HG03521 (cell line): ENCODE data around the gene ERC2.

Experiments
- ATAC-seq: cut with Tn5 transposase; IDR thresholded peaks from one replicate; pipeline ENCODE4 v1.9.1; 2021; ENCODE audit warnings: mild to moderate bottlenecking, moderate library complexity; ENCODE audit not compliant: unreplicated experiment

The ERC2 gene

DNA sequence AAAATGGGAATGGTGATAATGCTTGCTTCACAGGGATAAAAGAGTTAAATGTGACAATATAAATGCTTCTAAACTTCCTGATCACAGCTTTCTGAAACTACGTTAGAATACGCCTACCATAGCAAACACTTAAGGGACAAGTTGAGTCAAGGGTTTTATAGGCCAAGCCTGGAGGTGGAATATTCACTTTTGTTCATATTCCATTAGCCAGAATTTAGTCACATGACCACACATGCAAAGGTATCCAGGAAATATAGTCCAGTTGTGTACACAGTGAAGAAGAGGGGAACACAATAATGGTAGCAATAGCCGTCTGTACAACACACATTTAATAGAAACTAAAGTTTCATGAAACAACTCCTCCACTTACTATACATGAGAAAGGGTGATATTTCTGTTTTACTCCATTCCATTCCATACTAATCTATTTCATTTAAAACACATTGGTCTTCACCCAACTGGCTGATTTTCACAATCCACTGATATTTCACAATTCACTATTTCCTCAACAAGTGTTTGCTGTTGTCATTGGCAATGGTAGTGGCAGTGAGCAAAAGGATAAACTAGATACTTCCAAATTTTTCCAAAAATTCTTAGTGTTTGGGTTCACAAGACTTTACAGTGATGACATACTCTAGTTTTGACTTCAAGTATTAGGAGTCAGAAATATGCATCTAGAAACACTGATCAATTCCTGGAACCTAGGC is 270.9 kb downstream of the ERC2 start:
- ATAC-seq: no peak

DNA sequence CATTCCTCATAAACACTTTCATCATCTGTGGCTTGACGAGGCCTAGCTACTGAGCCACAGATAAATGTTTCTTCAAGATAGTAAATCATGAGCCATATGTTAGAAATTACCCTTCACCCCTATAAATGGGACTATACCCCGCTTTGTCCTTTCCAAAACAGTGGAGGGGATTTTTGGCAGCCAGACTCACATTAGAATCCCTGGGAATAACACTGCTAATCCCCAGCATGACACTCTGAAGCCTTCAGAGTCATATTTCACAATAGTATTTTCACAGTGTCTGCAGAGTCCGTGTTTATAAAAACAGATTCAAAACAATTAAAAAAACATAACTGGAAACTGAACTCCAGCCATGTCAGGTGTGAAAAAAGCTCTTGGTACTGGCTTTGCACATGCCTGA is 271.6 kb downstream of the ERC2 start:
- no peak for ATAC-seq

DNA sequence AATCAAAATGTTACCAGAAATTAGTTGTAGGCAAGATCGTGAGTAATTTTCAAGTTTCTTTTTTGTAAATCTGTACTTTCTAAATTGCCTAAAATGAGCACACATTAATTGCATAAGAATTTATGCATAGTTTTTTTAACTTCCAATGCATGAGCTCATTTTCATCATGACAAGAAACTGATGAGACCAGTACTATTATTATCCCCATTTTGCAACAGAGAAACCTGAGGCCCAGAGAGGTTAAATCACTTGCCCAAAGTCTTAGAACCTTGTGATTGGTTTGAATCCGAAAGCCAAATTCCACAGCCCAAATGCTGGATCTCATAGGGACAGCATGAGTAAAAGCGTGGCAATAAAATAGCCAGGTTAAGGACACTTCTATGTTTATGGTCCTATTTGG is 274.7 kb downstream of the ERC2 start:
- ATAC-seq: no peak

DNA sequence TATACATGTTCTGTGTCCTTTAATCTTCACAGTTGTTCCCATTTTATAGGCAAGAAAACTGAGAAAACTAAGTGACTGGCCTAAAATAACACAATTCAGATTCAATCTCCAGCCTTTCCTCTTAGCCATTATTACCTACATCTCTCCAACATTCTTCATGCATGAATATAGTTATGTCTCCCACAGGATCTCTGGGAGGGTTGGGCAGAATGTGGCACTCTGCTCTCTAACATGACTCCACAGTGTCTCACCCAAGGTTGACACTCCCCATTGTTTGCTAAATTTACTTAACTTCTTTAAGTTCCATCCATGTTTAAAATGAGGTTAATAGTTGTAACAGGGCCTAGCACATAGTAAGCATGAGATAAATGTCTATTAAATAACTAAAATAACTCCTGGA is 276.3 kb downstream of the ERC2 start:
- ATAC-seq: no peak

DNA sequence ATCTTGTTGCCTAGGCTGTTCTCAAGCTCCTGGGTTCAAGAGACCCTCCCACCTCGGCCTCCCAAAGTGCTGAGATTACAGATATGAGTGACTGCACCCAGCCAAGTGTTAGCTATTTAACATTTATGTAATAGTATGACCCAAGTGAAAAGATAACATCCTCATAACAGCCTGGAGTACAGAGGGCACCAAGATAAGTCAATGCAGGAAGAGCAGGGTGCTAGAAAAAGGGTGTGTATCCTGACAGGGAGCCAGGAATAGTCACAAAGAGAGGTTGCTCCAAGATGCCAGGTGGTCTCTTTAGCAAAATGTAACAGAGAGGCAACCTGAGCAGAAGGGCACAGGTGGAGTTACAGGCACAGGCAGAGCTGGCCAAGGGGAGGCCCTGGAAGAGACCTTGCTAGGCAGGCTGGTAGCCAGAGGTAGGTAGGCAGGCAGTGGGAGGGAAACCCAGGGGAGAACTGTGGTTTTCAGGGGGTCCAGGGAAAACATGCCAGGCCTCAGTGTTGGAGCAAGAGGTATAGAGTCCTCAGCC is 277.4 kb downstream of the ERC2 start:
- ATAC-seq: no peak

DNA sequence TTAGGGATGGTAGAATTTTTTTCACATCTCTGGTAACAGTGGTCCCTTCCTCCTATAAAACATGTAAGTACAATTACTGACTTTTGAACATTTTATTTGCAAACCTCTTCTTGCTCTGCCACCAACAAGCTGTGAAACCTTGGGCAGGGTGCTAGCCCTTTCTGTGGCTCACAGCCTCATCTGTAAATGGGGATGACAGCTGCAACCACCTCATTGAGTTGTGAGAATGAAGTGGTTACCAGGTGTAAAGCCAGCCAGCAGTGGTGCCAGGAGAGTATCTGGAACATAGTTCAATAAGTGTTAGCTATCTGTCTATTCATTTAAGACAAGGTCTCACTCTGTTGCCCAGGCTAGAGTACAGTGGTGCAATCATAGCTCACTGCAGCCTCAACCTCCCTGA is 278.1 kb downstream of the ERC2 start:
- ATAC-seq: no peak

DNA sequence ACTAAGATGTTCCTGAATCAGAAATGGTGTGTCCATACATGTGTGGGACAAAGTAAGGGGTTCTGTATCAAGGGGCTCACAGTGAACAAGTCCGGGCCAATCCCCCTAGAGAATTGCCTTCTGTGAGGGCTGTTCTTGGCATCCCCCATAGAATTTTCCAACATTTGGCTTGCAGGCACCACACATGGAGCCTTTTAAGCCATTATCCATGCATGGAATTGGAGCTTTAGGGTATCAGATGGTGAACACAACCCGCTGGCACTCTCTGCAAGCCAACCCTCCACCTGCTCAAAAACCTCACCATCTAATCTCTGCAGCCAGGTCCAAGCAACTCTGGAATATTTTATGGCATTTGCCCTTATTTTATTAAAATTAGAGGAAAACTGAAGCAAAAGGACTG is 278.7 kb downstream of the ERC2 start:
- ATAC-seq: no peak

DNA sequence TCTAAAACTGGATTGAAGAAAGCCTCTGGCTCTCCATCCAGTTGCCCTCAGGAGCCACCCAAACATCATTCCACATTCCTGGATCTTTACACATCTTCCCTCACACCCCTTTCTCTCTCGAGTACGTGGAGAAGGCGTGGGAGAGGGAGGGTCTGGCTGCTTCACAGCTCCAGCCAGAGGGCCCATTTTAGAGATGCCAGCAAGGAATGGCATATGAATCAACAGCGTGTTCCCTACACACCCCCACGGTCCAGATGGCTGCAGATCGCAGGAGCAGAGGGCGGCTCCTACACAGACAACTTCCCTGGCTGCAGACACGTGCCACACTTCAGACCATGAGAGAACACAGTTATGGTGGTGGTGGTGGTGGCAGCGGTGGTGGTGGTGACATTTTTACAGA is 280.1 kb downstream of the ERC2 start:
- no peak for ATAC-seq

DNA sequence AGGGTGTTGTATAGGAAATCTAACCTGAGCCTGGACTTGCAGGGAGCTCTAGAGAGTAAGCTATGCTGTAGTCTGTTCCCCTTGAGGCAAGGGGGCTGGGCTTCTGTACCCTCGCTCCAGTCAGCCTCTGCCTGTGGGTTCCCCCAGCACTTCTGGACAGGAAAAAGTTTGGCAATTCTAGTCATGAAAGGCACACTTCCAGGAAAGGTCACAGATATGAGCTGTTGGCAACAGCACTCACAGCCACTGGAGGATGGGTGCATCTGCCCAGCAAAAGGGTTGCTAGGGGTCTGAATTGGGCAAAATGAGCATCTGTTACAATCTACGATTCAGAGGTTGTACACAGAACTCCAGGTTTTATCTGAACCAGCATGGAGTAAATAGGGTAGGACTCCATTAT is 281.2 kb downstream of the ERC2 start:
- no peak for ATAC-seq

DNA sequence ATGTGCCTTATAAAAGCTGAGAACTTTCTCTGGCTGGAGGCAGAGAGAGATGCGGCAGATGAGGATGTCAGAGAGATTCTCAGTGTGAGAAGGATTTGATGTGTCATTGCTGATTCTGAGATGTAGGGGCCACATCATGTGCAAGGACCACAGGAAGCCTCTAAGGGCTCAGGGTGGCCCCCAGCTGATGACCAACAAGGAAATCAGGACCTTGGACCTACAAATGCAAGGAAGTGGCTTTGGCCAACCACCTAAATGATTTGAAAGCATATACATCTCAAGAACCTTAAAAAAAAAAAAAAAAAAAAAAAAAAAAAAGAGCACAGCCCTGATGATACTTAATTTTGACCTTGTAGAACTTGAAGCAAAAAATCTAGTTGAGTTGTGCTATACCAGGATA is 282.4 kb downstream of the ERC2 start:
- ATAC-seq: no peak

DNA sequence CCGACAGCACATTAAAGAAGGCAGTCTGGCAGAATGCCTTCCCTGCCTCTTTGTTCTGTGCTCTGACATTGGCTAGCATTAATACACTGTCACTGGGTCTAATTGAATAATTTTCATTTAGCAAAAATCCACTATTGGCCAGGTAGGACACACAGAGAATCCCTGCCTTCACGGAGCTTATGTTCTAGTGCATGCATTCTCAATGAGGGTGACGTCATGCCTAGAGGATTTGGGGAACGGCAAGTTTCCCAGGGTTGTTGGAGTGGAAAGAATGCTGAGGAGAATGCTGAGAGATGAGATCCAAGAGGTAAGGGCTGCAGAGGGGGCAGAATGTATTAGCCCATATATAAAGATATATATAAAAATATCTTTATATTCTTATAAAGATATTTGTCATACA is 284.7 kb downstream of the ERC2 start:
- no peak for ATAC-seq

DNA sequence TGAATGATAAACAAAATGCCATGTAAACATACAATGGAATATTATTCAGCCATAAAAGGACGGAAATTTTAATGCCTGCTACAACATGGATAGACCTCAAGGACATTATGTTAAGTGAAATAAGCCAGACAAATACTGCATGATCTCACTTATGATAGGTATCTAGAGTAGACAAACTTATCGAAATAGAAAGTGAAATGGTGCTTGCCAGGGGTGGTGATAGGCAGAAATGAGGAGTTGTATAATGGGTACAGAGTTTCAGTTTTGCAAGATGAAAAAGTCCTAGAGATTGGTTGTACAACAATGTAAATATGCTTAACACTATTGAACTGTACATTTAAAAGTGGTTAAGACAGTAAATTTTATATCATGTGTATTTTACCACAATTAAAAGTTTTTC is 287.8 kb downstream of the ERC2 start:
- ATAC-seq: no peak

DNA sequence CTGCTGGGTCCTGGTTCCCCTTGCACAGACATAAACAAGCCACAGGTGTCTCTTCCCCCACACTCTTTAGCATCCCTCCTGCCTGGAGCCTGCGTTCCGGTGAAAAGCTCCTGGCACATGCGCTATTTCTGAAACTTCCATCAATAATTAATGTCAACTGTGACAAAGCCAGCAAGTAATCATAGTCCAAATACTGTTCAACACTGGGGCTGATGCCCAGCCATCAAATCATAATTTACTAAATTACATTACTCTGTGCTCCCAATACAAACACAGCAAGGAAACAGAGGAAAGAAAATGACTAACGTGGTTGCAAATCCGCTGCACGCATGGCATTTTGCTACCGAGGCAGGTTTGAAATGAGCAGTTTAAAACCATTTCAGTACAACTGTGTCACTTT is 294.7 kb downstream of the ERC2 start:
- no peak for ATAC-seq

DNA sequence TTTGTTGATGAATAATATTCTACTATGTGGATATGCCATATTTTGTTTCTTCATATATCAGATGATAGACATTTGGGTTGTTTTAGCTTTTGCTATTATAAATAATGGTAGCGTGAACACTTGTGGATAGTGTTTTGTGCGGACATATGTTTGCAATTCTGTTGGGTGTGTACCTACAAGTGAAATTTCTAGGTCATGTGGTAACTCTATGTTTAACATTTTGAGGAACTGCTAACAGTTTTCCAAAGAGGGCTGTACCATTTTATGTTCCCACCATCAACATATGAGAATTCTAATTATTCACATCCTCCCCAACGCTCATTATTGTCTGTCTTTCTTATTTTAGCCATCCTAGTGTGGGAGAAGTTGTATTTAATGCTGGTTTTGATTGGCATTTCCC is 303.8 kb downstream of the ERC2 start:
- ATAC-seq: no peak

DNA sequence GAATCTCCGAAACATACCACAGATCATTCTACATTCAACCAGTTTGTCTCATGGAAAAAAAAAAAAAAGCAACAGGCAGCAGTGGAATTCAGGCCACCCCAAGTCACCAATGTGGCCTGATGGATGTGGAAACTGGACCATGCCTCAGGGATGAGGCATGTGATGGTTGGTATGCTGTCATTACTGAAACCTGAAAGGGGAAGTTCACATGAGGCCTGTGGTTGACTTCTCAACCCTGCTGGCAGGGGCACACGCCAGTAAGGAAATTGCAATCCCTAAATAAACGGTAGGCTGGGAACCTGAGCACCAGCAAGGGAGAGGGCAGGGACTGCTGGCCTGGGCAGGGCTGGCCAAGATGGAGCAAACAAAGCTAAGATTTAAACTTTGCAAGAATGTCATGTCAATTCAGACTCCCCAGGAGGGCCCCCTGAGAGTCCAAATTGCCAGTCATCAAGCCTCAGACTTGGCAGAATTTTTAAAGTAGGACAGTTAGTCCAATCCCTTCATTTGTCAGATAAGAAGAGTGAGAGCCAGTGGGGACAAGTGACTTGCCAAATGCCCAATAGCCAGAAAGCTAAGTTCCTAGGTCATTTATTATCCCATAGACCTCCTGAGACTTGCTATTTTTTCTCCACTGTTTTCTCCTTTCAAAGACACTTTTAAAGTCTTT is 310.4 kb downstream of the ERC2 start:
- ATAC-seq: no peak

DNA sequence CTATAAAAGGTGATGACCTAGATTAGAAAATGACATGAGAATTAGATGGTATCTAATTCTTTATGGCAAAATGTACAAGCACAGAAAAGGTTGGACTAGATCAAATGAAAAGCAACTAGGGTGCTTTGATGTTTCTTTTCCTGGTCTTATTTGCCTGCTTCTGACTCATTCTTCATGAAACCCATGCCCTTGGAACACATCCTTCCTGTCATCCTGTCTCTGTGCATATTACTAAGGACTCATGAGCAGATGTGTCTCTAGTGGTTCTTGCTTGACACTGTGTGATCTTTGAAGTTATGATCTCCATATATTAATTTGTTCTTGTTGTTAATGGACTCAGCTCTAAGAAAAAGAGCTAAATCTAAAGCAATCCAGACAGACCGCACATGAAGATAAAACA is 314.0 kb downstream of the ERC2 start:
- no peak for ATAC-seq

DNA sequence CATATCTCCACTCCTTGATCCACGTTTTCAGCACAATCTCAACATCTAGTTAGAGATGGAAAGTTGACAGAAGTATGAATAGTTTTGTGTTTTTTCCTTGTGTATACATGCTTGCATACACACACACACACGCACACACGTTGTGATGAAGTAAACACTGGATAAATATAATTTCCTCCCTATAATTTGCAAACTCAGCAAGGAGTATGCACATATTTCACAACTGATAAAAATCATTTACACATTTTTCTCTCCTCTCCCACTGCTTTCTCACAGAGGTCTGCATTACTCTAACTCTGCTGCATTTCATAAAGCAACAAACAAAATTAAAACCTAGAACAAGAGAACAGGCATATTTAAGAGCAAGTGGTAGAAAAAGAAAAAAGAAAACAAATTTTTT is 320.9 kb downstream of the ERC2 start:
- no peak for ATAC-seq

DNA sequence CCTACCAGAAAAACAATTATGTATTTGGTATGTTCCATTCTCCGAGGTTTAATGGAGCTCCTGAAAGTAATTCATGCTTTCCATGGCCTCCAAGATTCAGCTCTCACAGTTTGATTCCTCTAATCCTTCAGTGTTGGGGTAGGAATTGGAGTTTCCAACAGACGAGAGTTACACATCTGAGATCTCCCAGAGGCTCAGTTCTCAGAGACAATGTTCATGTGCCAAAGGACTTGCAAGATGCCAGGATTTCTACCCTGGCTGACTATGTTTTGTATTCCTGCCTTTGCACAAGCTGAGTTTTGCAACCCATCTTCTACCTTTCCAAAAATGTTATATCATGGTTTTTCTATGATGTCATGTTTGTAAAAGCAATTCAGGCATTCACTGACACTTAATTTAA is 322.9 kb downstream of the ERC2 start:
- no peak for ATAC-seq

DNA sequence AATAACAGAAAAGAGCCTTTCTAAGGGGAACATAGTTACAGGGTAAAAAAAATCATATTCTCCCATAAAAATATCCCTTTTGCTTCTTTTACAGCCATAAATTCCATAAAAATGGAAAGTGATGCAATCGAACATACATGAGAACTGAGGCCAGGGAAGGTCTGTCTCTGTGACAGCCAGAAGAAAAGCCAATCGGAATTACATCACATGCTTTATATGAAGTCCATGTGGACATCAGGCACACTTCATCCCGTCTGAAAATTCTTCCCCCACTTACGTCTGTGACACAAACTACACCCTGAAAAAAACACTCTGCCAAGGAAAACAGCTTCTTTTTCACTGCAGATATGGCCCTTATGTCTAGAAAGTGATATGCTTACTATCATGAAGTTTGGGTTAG is 323.5 kb downstream of the ERC2 start:
- no peak for ATAC-seq

DNA sequence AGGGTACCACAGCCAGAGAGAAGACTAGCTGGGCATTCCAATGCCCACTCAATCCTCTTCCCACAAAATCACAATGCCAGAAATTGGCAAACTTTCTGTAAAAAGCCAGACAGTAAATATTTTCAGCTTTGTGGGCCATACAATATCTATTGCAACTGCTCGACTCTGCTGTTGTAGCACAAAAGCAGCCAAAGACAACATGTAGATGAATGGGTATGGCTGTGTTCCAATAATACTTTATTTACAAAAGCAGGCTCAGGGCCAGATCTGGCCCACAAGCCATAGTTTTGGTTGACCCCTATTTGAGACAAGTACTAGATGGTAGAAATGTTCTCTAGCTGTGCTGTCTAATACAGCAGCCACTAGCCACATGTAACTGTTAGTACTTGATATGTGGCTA is 330.9 kb downstream of the ERC2 start:
- ATAC-seq: no peak

DNA sequence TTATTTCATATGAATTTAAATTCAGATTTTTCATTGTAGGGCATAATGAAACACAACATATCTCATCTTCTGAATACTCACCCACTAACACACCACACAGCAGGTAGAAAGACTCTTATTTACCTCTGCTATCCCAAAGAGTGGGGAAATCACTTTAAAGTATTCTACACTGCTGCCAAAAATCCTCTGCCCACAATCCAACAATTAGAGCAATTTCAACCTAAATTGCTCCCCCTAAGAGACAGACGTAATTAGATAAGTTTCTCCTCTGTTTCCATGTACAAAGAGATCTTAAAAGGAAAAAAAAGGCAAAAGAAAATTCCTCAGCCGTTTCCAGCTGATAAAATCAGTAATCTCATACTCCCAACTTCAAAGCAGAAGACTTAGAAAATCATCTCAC is 331.8 kb downstream of the ERC2 start:
- no peak for ATAC-seq

DNA sequence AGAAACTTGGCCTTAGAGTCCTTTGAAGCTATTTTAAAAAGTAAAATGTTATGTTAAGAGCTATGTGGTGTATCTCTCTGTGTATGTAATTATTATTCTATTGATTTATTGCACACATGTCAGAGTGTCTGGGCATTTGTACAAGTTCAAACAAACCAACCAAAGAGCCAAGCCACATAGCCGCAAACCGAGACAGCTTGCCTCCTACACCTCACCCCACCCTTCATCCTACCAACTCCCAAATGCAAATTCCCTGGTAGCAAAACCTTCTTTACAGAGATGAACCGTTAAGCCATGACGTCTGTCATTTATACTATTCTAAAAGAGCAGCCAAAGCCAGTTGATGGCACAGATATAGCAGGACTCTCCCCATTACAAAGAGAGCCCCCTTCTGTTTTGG is 332.3 kb downstream of the ERC2 start:
- ATAC-seq: no peak

DNA sequence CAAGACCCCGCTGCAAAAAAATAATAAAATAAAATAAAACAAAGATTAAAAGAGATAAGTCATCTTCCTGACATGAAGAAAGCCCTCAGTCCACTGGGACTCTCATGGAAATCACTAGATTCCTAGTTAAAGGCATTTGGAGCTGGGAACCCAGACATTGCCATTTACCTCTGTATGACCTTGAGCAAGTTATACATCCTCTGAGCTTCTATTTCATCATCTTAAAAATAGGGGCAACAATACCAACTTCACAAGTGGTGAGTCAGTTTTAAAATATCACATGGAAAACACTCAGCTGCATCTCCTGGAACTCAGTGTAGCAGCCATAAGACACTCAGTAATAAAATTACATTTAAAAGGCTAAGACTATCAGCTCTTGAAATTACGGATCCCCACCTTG is 334.8 kb downstream of the ERC2 start:
- no peak for ATAC-seq
